GM23338 (cell line): Measurements from ENCODE around the gene SLC2A6. TPM values are rescaled to one million over a fixed set of nuclear protein-coding genes. Genes with fewer than 3 reads are reported as not detected.

ENCODE experiments used
- ATAC-seq: fragments of 200-7000 bp; cut with Tn5 transposase; 3 replicates; pipeline ENCODE4 v1.9.1; 2020
- DNase-seq: peaks from one replicate; pipeline ENCODE4 v3.0.0-alpha.2; 2015; ENCODE audit warnings: low spot score
- H2AFZ ChIP-seq: fragments of 200-600 bp; sonication (generic); 2 replicates; pipeline ENCODE4 v1.8.0; 2016; ENCODE audit warnings: antibody characterized with exemption, mild to moderate bottlenecking, moderate library complexity
- H3F3A ChIP-seq: fragments of 200-600 bp; sonication (generic); replicated peaks from 2 replicates; pipeline ENCODE4 v1.8.0; 2017; ENCODE audit warnings: antibody characterized with exemption, mixed run types, low read depth
- H3K27ac ChIP-seq: fragments of 200-600 bp; sonication (generic); 2 replicates; pipeline ENCODE4 v1.6.1; 2016; ENCODE audit warnings: low read depth
- H3K27me3 ChIP-seq: fragments of 200-600 bp; sonication (generic); 2 replicates; pipeline ENCODE4 v1.8.0; 2016; ENCODE audit warnings: mild to moderate bottlenecking, mixed run types, moderate library complexity; ENCODE audit not compliant: insufficient read depth
- H3K36me3 ChIP-seq: fragments of 200-600 bp; sonication (generic); 2 replicates; pipeline ENCODE4 v1.8.0; 2016; ENCODE audit warnings: mild to moderate bottlenecking; ENCODE audit not compliant: insufficient read depth
- H3K4me1 ChIP-seq: fragments of 200-600 bp; sonication (generic); 2 replicates; pipeline ENCODE4 v1.8.0; 2016; ENCODE audit warnings: mild to moderate bottlenecking, moderate library complexity; ENCODE audit not compliant: insufficient read depth
- H3K4me2 ChIP-seq: fragments of 200-600 bp; sonication (generic); 2 replicates; pipeline ENCODE4 v1.7.1; 2017; ENCODE audit warnings: mixed run types
- H3K4me3 ChIP-seq: fragments of 200-600 bp; sonication (generic); 2 replicates; pipeline ENCODE4 v1.6.1; 2016; ENCODE audit warnings: mixed run types
- H3K79me2 ChIP-seq: fragments of 200-600 bp; sonication (generic); replicated peaks from 2 replicates; pipeline ENCODE4 v1.8.0; 2017; ENCODE audit warnings: mild to moderate bottlenecking; ENCODE audit not compliant: insufficient read depth
- H3K9me2 ChIP-seq: fragments of 200-600 bp; sonication (generic); 2 replicates; pipeline ENCODE4 v1.8.0; 2017; ENCODE audit not compliant: insufficient read depth
- H4K20me1 ChIP-seq: fragments of 200-600 bp; sonication (generic); replicated peaks from 2 replicates; pipeline ENCODE4 v1.8.0; 2017; ENCODE audit warnings: mild to moderate bottlenecking; ENCODE audit not compliant: insufficient read depth
- H3K27ac Mint-ChIP-seq: 2 replicates; pipeline ENCODE4 v1.8.0; 2020; ENCODE audit warnings: inconsistent platforms, mild to moderate bottlenecking, moderate library complexity, mixed read lengths
- H3K27me3 Mint-ChIP-seq: 3 replicates; pipeline ENCODE4 v1.8.0; 2022; ENCODE audit warnings: low read depth, mild to moderate bottlenecking, moderate library complexity, mixed read lengths, inconsistent platforms; ENCODE audit not compliant: insufficient read depth, poor library complexity
- H3K36me3 Mint-ChIP-seq: 3 replicates; pipeline ENCODE4 v1.8.0; 2021; ENCODE audit warnings: low read depth, mild to moderate bottlenecking, inconsistent platforms, moderate library complexity, mixed read lengths
- H3K4me1 Mint-ChIP-seq: 3 replicates; pipeline ENCODE4 v1.8.0; 2020; ENCODE audit warnings: mild to moderate bottlenecking, inconsistent platforms, mixed read lengths
- H3K4me3 Mint-ChIP-seq: 3 replicates; pipeline ENCODE4 v1.8.0; 2021; ENCODE audit warnings: moderate library complexity, mild to moderate bottlenecking, inconsistent platforms, mixed read lengths
- H3K9me3 Mint-ChIP-seq: 3 replicates; pipeline ENCODE4 v1.8.0; 2020; ENCODE audit warnings: moderate library complexity, mild to moderate bottlenecking, inconsistent platforms, mixed read lengths
- CREB1 ChIP-seq: fragments of 250-450 bp; sonication (Bioruptor Pico); IDR thresholded peaks from 2 replicates; pipeline ENCODE4 v1.5.0; 2020; ENCODE audit warnings: low read depth, mild to moderate bottlenecking, moderate library complexity
- EZH2 ChIP-seq: fragments of 200-600 bp; sonication (generic); IDR thresholded peaks from one replicate; pipeline ENCODE4 v1.8.0; 2017; ENCODE audit warnings: antibody characterized with exemption, mild to moderate bottlenecking, low read depth; ENCODE audit not compliant: unreplicated experiment
- EZH2phosphoT487 ChIP-seq: fragments of 200-600 bp; sonication (generic); IDR thresholded peaks from one replicate; pipeline ENCODE4 v1.8.1; 2018; ENCODE audit warnings: antibody characterized with exemption; ENCODE audit not compliant: unreplicated experiment
- NANOG ChIP-seq: IDR thresholded peaks from 2 replicates; pipeline ENCODE4 v1.6.1; 2016; ENCODE audit warnings: antibody characterized with exemption, borderline replicate concordance
- POLR2AphosphoS5 ChIP-seq: IDR thresholded peaks from 2 replicates; pipeline ENCODE4 v1.6.1; 2016; ENCODE audit warnings: antibody characterized with exemption, low read depth
- STAT1 ChIP-seq: IDR thresholded peaks from one replicate; pipeline ENCODE4 v1.6.1; 2016; ENCODE audit warnings: antibody characterized with exemption; ENCODE audit not compliant: unreplicated experiment
- ZNF331 ChIP-seq: fragments of 250-450 bp; sonication (Bioruptor Pico); IDR thresholded peaks from 2 replicates; pipeline ENCODE4 v1.5.0; 2020; ENCODE audit warnings: low read depth, mild to moderate bottlenecking, moderate library complexity
- polyA plus RNA-seq: library from polyadenylated mRNA; unstranded; fragments of >200 nt; fragmentation: Nextera tagmentation; extraction: Ambion mirVana; gene quantifications from 2 replicates; pipeline ENCODE4 v1.2.1, GENCODE V29; 2016
- total RNA-seq: library from RNA; depleted of rRNA; stranded (reverse); fragments of >200 nt; shearing (Covaris generic); gene quantifications from 2 replicates; pipeline ENCODE4 v1.2.3, GENCODE V29; 2014
- TF ChIP-seq, protein P1 (sequence below): IDR thresholded peaks from one replicate; pipeline ENCODE4 v1.6.1; 2018; ENCODE audit warnings: antibody characterized with exemption; ENCODE audit not compliant: unreplicated experiment
- TF ChIP-seq, protein P2 (sequence below), 2 experiments: fragments of 200-600 bp in 1 of 2; sonication (generic) in 1 of 2; conservative IDR thresholded peaks; 2 replicates each; pipeline versions ENCODE4 v1.5.1 to v1.6.1; 2016 to 2017; ENCODE audit warnings: antibody characterized with exemption in 2 of 2, low read depth in 2 of 2, mild to moderate bottlenecking in 2 of 2, moderate library complexity in 1 of 2

The SLC2A6 gene
- total and polyA plus RNA-seq, 2 experiments from 2014 or later, result 17.5 to 39.3 TPM

DNA sequence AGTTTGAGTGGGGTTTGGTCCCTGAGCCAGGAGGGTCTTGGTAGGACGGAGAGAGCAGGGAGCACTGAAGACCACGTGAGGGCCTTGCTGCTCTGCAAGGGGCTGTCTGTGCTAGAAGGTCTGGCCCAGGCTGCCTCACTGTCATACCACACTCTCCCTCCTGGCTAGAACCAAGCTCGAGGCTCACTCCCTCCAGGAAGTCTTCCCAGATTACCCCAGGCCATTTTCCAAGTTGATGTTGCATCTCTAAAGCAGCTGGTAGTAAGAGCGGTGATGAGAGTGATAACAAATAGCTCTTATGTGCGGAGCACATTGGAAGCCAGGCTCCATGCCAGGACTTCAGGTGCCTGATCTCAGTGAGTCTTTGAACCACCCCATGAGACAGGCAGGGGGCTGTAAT lies 39.3 kb upstream of the SLC2A6 start:
- no peaks in the 10 kb centered on the region for H3K9me2 ChIP-seq
- H3K4me1 ChIP-seq, result no peaks in the 10 kb centered on the region
- H3K9me3 Mint-ChIP-seq, result no peaks in the 10 kb centered on the region; the same call in 2 of the 3 replicates
- DNase-seq (no peak), ATAC-seq (no peak)
- H3K27ac ChIP-seq, result no peak overlapping the region
- no peak overlapping the region for H3K4me3 ChIP-seq
- no peak for TF ChIP-seq POLR2AphosphoS5
- TF ChIP-seq CREB1 (CRISPR knock-in tag), result no peak
- TF ChIP-seq EZH2, result no peak
- no peak for TF ChIP-seq ZNF331
- TF ChIP-seq, protein P1, sequence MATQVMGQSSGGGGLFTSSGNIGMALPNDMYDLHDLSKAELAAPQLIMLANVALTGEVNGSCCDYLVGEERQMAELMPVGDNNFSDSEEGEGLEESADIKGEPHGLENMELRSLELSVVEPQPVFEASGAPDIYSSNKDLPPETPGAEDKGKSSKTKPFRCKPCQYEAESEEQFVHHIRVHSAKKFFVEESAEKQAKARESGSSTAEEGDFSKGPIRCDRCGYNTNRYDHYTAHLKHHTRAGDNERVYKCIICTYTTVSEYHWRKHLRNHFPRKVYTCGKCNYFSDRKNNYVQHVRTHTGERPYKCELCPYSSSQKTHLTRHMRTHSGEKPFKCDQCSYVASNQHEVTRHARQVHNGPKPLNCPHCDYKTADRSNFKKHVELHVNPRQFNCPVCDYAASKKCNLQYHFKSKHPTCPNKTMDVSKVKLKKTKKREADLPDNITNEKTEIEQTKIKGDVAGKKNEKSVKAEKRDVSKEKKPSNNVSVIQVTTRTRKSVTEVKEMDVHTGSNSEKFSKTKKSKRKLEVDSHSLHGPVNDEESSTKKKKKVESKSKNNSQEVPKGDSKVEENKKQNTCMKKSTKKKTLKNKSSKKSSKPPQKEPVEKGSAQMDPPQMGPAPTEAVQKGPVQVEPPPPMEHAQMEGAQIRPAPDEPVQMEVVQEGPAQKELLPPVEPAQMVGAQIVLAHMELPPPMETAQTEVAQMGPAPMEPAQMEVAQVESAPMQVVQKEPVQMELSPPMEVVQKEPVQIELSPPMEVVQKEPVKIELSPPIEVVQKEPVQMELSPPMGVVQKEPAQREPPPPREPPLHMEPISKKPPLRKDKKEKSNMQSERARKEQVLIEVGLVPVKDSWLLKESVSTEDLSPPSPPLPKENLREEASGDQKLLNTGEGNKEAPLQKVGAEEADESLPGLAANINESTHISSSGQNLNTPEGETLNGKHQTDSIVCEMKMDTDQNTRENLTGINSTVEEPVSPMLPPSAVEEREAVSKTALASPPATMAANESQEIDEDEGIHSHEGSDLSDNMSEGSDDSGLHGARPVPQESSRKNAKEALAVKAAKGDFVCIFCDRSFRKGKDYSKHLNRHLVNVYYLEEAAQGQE, result no peak
- no peak for TF ChIP-seq STAT1
- TF ChIP-seq EZH2phosphoT487, result no peak
- TF ChIP-seq, protein P2, sequence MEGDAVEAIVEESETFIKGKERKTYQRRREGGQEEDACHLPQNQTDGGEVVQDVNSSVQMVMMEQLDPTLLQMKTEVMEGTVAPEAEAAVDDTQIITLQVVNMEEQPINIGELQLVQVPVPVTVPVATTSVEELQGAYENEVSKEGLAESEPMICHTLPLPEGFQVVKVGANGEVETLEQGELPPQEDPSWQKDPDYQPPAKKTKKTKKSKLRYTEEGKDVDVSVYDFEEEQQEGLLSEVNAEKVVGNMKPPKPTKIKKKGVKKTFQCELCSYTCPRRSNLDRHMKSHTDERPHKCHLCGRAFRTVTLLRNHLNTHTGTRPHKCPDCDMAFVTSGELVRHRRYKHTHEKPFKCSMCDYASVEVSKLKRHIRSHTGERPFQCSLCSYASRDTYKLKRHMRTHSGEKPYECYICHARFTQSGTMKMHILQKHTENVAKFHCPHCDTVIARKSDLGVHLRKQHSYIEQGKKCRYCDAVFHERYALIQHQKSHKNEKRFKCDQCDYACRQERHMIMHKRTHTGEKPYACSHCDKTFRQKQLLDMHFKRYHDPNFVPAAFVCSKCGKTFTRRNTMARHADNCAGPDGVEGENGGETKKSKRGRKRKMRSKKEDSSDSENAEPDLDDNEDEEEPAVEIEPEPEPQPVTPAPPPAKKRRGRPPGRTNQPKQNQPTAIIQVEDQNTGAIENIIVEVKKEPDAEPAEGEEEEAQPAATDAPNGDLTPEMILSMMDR (conservative IDR thresholded peaks at IDR 0.05; ENCODE audit: low read depth in 2 of 2), result no peak
- H3K4me2 ChIP-seq, result no peak overlapping the region
- H3K36me3 ChIP-seq, result no peaks in the 10 kb centered on the region
- peaks cover 4% of the 10 kb centered on the region for H3K4me1 Mint-ChIP-seq
- H3K79me2 ChIP-seq, result no peaks in the 10 kb centered on the region
- no peaks in the 10 kb centered on the region for H3K36me3 Mint-ChIP-seq
- H3K4me3 Mint-ChIP-seq, result no peak overlapping the region
- no peaks in the 10 kb centered on the region for H4K20me1 ChIP-seq
- H3F3A ChIP-seq, result no peaks in the 10 kb centered on the region
- no peak overlapping the region for H3K27ac Mint-ChIP-seq
- peaks cover 8% of the 10 kb centered on the region for H3K27me3 Mint-ChIP-seq
- no peaks in the 10 kb centered on the region for H3K27me3 ChIP-seq
- H2AFZ ChIP-seq, result no peak overlapping the region

DNA sequence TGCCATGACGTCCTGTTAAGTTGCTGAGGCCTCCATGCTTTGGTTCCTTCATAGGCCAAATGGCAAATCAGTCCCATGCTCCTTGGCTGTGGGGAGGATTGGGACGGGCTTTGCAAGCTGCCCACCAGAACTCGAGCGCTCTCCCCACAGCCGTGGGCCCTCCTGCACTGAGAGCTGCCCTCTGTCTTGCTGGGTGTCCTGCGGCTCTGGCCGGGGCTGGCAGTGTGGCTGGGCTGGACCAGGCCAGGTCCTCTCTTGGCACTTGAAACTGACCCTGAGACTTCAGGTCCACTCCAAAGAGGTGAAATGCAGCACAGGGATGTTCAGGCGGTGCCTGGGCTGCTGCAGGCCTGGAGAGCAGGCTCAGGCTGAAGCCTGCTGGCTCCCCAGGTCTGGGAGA lies 38.8 kb upstream of the SLC2A6 start:
- Histone ChIP-seq H4K20me1 (no peaks in the 10 kb centered on the region), H3K4me2 (no peak overlapping the region), H3K36me3 (no peaks in the 10 kb centered on the region), H3K4me3 (no peak overlapping the region), H3K4me1 (no peaks in the 10 kb centered on the region), H3K27ac (no peak overlapping the region), H3F3A (no peaks in the 10 kb centered on the region), H3K79me2 (no peaks in the 10 kb centered on the region), H3K9me2 (no peaks in the 10 kb centered on the region), H2AFZ (no peak overlapping the region), H3K27me3 (no peaks in the 10 kb centered on the region)
- Mint-ChIP-seq H3K27me3 (peaks cover 8% of the 10 kb centered on the region), H3K4me3 (no peak overlapping the region), H3K9me3 (no peaks in the 10 kb centered on the region; the same call in 2 of the 3 replicates), H3K27ac (no peak overlapping the region), H3K4me1 (peaks cover 3% of the 10 kb centered on the region; the same call in 2 of the 3 replicates), H3K36me3 (no peaks in the 10 kb centered on the region)
- ATAC-seq (no peak), DNase-seq (no peak)
- no peak for TF ChIP-seq NANOG
- TF ChIP-seq, protein P2 (conservative IDR thresholded peaks at IDR 0.05; ENCODE audit: low read depth in 2 of 2), result no peak
